Measurements from ENCODE around the gene PDE7B.

PDE7B gene

GRCh38 chr6:135938576-135939207 is 87.2 kb downstream of the PDE7B start:
- DNase-seq = peak; percentile 64

- peak; percentile 74 for DNase-seq
Measured at GRCh38 chr6:135939208-135939591, 87.7 kb downstream of the PDE7B start.

GRCh38 chr6:135940616-135941167 is 89.2 kb downstream of the PDE7B start:
- no peak for DNase-seq

GRCh38 chr6:135941275-135942025 is 89.9 kb downstream of the PDE7B start:
- no peak for DNase-seq

- DNase-seq = no peak
Measured at GRCh38 chr6:135944120-135944519, 92.6 kb downstream of the PDE7B start.

- DNase-seq = no peak
Measured at GRCh38 chr6:135946674-135947073, 95.2 kb downstream of the PDE7B start.

- no peak for DNase-seq
Measured at GRCh38 chr6:135950669-135951068, 99.2 kb downstream of the PDE7B start.

- DNase-seq = no peak
Measured at GRCh38 chr6:135951169-135951568, 99.7 kb downstream of the PDE7B start.

GRCh38 chr6:135953818-135954217 is 102.3 kb downstream of the PDE7B start:
- no peak for DNase-seq

- DNase-seq = no peak
Measured at GRCh38 chr6:135955099-135955498, 103.6 kb downstream of the PDE7B start.

- DNase-seq = no peak
Measured at GRCh38 chr6:135962731-135963130, 111.2 kb downstream of the PDE7B start.

GRCh38 chr6:135970750-135971149 is 119.2 kb downstream of the PDE7B start:
- no peak for DNase-seq

- no peak for DNase-seq
Measured at GRCh38 chr6:135971351-135971750, 119.8 kb downstream of the PDE7B start.

- no peak for DNase-seq
Measured at GRCh38 chr6:135972150-135972549, 120.6 kb downstream of the PDE7B start.

- DNase-seq = no peak
Measured at GRCh38 chr6:135972586-135972985, 121.1 kb downstream of the PDE7B start.

GRCh38 chr6:135974426-135974825 is 122.9 kb downstream of the PDE7B start:
- DNase-seq = no peak

GRCh38 chr6:135976585-135976984 is 125.1 kb downstream of the PDE7B start:
- no peak for DNase-seq

- DNase-seq = no peak
Measured at GRCh38 chr6:135983093-135983492, 131.6 kb downstream of the PDE7B start.

GRCh38 chr6:135983718-135984343 is 132.3 kb downstream of the PDE7B start:
- DNase-seq = no peak

GRCh38 chr6:135985471-135985870 is 134.0 kb downstream of the PDE7B start:
- no peak for DNase-seq

- no peak for DNase-seq
Measured at GRCh38 chr6:135987226-135987625, 135.7 kb downstream of the PDE7B start.

GRCh38 chr6:135990439-135990838 is 138.9 kb downstream of the PDE7B start:
- no peak for DNase-seq

- DNase-seq = no peak
Measured at GRCh38 chr6:135990855-135991464, 139.5 kb downstream of the PDE7B start.

Data from right hindlimb (tissue), 1 donor.